HepG2 (cell line): Measurements from ENCODE around the gene SLC41A3. TPM values are rescaled to one million over a fixed set of nuclear protein-coding genes. Genes with fewer than 3 reads are reported as not detected.

ENCODE experiments used
- HDAC2 ChIP-seq: sonication (generic); formaldehyde crosslinking; IDR thresholded peaks from 2 replicates; pipeline ENCODE4 v1.4.0; 2020; ENCODE audit warnings: missing genetic modification reagents
- HNRNPLL ChIP-seq: fragments of 200-400 bp; formaldehyde crosslinking; IDR thresholded peaks from 2 replicates; pipeline ENCODE4 v1.6.1; 2017; ENCODE audit warnings: mild to moderate bottlenecking, low read depth, low read length; ENCODE audit not compliant: poor library complexity, severe bottlenecking
- MTF1 ChIP-seq: sonication (generic); formaldehyde crosslinking; IDR thresholded peaks from 2 replicates; pipeline ENCODE4 v1.5.0; 2020; ENCODE audit warnings: missing genetic modification reagents
- REXO4 ChIP-seq: sonication (generic); formaldehyde crosslinking; IDR thresholded peaks from 2 replicates; pipeline ENCODE4 v1.8.0; 2022; ENCODE audit warnings: missing genetic modification reagents, mild to moderate bottlenecking, borderline replicate concordance
- SALL2 ChIP-seq: sonication (generic); formaldehyde crosslinking; IDR thresholded peaks from 2 replicates; pipeline ENCODE4 v1.8.1; 2023; ENCODE audit warnings: mild to moderate bottlenecking, missing genetic modification reagents, inconsistent platforms
- TGIF2 ChIP-seq: IDR thresholded peaks from 2 replicates; pipeline ENCODE4 v1.6.1; 2016; ENCODE audit warnings: control low read depth, missing compliant biosample characterization
- ZBTB7A ChIP-seq: sonication (generic); formaldehyde crosslinking; IDR thresholded peaks from 2 replicates; pipeline ENCODE4 v1.8.0; 2022; ENCODE audit warnings: mild to moderate bottlenecking, missing genetic modification reagents
- ZFY ChIP-seq: sonication (generic); formaldehyde crosslinking; IDR thresholded peaks from 2 replicates; pipeline ENCODE4 v1.4.0; 2020; ENCODE audit warnings: missing genetic modification reagents
- ZNF441 ChIP-seq: sonication (generic); formaldehyde crosslinking; IDR thresholded peaks from 2 replicates; pipeline ENCODE4 v1.7.0; 2021; ENCODE audit warnings: missing genetic modification reagents, borderline replicate concordance
- ZNF687 ChIP-seq: sonication (generic); formaldehyde crosslinking; IDR thresholded peaks from 2 replicates; pipeline ENCODE4 v1.5.1; 2020; ENCODE audit warnings: mild to moderate bottlenecking, missing genetic modification reagents, moderate library complexity
- polyA plus RNA-seq, 8 experiments: library from polyadenylated mRNA; depleted of rRNA in 3 of 8; stranded (reverse) in 7 of 8; unstranded in 1 of 8; fragments of >200 nt; fragmentation: Illumina TruSeq in 4 of 8; extraction: Trizol in 4 of 8; gene quantifications; 2 replicates each; pipeline versions ENCODE4 v1.2.1 to v1.2.3, GENCODE V29; 2011 to 2016; ENCODE audit warnings: low read depth in 4 of 8, missing spikeins in 1 of 8, mixed read lengths in 1 of 8; ENCODE audit not compliant: insufficient read depth in 1 of 8
- total RNA-seq, 5 experiments: library from RNA; depleted of rRNA; stranded (reverse); fragments of >200 nt; fragmentation: Illumina TruSeq; extraction: Trizol; gene quantifications; 2 replicates each; pipeline ENCODE4 v1.2.3, GENCODE V29; 2016; ENCODE audit warnings: low read depth in 1 of 5
- TF ChIP-seq, protein P1 (sequence below), 2 experiments: sonication (generic) in 1 of 2; formaldehyde crosslinking in 1 of 2; IDR thresholded peaks; 2 replicates each; pipeline versions ENCODE4 v1.6.1 to v1.9.0; 2014 to 2022; ENCODE audit warnings: antibody characterized with exemption in 1 of 2, borderline replicate concordance in 1 of 2, inconsistent platforms in 1 of 2, low read depth in 1 of 2, missing genetic modification reagents in 1 of 2

Gene SLC41A3
- total and polyA plus RNA-seq, 2 of the 13 experiments (the other 11 are each of a cell fraction or from before 2014, with no cell fraction given) = 26.0 to 71.1 TPM

DNA sequence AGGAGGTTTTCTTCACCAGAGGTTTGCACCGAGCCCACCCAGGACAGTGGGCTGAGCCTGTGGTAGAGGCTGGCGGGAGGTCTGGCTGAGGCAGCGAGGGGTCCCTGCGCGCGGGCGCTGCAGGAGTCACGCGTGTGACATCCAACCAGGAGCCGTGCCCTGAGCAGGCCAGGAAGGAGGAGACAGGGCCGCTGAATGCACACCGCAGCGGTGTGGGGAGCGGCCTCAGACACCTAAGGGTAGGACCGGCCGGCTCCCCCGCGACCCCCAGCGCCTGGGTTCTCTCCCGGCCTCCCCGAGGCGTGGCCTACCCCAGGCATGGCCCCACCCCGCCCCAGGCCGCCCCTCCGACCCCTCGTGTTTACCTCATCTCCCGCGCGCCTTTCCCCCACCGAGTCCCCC is 412 bp downstream of the SLC41A3 start (continued):
- TF ChIP-seq SALL2 (CRISPR knock-in tag) (no peak), TGIF2 (CRISPR knock-in tag) (0 out of 2 replicates have a peak, but pooled peaks have one; percentile 29), HDAC2 (CRISPR knock-in tag) (no peak), HNRNPLL (no peak), ZBTB7A (CRISPR knock-in tag) (0 out of 2 replicates have a peak, but pooled peaks have one; percentile 34), REXO4 (CRISPR knock-in tag) (no peak), ZNF687 (CRISPR knock-in tag) (peak; percentile 34), MTF1 (CRISPR knock-in tag) (no peak), ZNF441 (0 out of 2 replicates have a peak, but pooled peaks have one; percentile 8), ZFY (CRISPR knock-in tag) (peak; percentile 24; the same call in 1 of the 2 replicates)
- TF ChIP-seq, protein P1, sequence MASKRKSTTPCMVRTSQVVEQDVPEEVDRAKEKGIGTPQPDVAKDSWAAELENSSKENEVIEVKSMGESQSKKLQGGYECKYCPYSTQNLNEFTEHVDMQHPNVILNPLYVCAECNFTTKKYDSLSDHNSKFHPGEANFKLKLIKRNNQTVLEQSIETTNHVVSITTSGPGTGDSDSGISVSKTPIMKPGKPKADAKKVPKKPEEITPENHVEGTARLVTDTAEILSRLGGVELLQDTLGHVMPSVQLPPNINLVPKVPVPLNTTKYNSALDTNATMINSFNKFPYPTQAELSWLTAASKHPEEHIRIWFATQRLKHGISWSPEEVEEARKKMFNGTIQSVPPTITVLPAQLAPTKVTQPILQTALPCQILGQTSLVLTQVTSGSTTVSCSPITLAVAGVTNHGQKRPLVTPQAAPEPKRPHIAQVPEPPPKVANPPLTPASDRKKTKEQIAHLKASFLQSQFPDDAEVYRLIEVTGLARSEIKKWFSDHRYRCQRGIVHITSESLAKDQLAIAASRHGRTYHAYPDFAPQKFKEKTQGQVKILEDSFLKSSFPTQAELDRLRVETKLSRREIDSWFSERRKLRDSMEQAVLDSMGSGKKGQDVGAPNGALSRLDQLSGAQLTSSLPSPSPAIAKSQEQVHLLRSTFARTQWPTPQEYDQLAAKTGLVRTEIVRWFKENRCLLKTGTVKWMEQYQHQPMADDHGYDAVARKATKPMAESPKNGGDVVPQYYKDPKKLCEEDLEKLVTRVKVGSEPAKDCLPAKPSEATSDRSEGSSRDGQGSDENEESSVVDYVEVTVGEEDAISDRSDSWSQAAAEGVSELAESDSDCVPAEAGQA (IDR thresholded peaks at IDR 0.05; ENCODE audit: low read depth) = no peak
- TF ChIP-seq, protein P1 (CRISPR knock-in tag; IDR thresholded peaks at IDR 0.05; ENCODE audit: borderline replicate concordance) = no peak
